ENCODE measurements around the gene POP4.

Gene POP4

GRCh38 chr19:29665826-29666577 is 59.9 kb downstream of the POP4 start:
- no peak for DNase-seq

Data from midbrain (tissue), 1 donor.